ENCODE data around the gene CCL2. TPM values are rescaled to one million over a fixed set of nuclear protein-coding genes. Genes with fewer than 3 reads are reported as not detected.

CCL2 gene
- total RNA-seq, 3 donors from 2014 or later: 7.4 to 64.4 (median 26.5) TPM

DNA sequence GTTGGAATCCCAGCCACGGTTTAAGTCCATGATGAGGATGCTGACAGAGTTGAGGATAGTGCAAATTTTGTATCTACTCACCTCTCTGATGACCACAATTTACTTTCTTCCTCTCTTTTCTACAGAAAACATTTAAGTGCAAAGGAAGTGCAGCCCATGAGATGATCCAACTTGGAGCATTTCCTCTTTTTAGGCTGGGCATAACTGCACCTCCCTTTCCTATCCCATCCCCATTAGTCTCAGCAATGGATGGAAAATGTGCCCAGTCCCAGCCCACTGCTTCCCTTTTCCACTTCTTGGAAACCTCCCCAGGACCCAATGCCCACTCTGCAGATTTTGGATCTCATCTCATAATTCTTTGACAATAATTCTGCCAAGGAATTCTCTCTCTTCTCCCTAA lies 47.6 kb downstream of the CCL2 start:
- H3K4me1 ChIP-seq: peaks cover 0 to 6% of the 10 kb centered on the region in 2 donors
- H3K4me3 ChIP-seq: no peak overlapping the region
- TF ChIP-seq, protein P1, sequence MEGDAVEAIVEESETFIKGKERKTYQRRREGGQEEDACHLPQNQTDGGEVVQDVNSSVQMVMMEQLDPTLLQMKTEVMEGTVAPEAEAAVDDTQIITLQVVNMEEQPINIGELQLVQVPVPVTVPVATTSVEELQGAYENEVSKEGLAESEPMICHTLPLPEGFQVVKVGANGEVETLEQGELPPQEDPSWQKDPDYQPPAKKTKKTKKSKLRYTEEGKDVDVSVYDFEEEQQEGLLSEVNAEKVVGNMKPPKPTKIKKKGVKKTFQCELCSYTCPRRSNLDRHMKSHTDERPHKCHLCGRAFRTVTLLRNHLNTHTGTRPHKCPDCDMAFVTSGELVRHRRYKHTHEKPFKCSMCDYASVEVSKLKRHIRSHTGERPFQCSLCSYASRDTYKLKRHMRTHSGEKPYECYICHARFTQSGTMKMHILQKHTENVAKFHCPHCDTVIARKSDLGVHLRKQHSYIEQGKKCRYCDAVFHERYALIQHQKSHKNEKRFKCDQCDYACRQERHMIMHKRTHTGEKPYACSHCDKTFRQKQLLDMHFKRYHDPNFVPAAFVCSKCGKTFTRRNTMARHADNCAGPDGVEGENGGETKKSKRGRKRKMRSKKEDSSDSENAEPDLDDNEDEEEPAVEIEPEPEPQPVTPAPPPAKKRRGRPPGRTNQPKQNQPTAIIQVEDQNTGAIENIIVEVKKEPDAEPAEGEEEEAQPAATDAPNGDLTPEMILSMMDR (IDR thresholded peaks at IDR 0.05): no peak
- TF ChIP-seq POLR2A (IDR thresholded peaks at IDR 0.05): no peak
- no peak for TF ChIP-seq POLR2AphosphoS5 (IDR thresholded peaks at IDR 0.05)
- no peaks in the 10 kb centered on the region for H3K27me3 ChIP-seq
- no peak for DNase-seq (ENCODE audit: low spot score in 2 of 2)
- H3K27ac ChIP-seq: no peak overlapping the region
- H3K9me3 ChIP-seq: no peaks in the 10 kb centered on the region
- intact Hi-C loops (cut with DNase I; ENCODE audit: low total_unique reads): no loop called here
- H3K36me3 ChIP-seq: no peaks in the 10 kb centered on the region

DNA sequence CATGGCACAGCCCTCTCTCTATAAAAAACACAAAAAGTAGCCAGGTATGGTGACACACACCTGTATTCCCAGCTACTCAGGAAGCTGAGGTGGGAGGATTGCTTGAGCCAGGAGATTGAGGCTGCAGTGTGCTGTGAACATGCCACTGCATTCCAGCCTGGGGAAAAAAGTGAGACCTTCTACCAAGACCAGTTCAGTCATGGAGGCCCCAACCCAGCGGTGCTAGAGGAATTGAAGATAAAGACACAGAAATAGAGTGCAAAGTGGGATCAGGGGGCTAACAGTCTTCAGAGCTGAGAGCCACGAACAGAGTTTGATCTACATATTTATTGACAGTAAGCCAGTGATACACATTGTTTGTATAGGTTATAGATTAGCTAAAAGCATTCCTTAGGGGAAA lies 48.5 kb downstream of the CCL2 start:
- no peaks in the 10 kb centered on the region for H3K36me3 ChIP-seq
- H3K9me3 ChIP-seq: no peaks in the 10 kb centered on the region
- H3K4me3 ChIP-seq: no peak overlapping the region
- no peak overlapping the region for H3K27ac ChIP-seq
- intact Hi-C loops (cut with DNase I; ENCODE audit: low total_unique reads): no loop called here
- H3K27me3 ChIP-seq: no peaks in the 10 kb centered on the region
- H3K4me1 ChIP-seq: peaks cover 0 to 6% of the 10 kb centered on the region in 2 donors
- DNase-seq (ENCODE audit: low spot score in 2 of 2): no peak
- TF ChIP-seq POLR2AphosphoS5 (IDR thresholded peaks at IDR 0.05) (no peak), POLR2A (IDR thresholded peaks at IDR 0.05) (no peak)
- TF ChIP-seq, protein P1 (IDR thresholded peaks at IDR 0.05): no peak

DNA sequence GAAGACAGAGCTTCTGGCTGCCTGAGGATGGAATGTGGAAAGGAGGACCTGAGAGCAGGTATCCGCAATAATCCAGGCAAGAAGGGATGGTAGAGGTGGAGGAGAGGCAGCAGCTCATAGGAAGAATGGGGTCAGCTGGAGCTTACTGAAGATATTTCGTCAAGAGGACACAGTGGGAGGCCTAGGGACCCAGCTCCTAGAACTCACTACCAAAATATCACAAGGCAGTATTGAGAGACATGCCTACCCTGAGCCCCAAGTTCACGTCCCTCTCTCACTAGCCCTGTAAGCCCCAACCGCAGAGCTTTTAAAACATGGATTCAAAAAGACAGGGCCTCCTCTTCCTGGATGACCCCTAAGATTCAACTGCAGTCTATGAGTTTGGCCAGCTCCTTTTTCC lies 50.0 kb downstream of the CCL2 start:
- no peak overlapping the region for H3K4me3 ChIP-seq
- TF ChIP-seq, protein P1 (IDR thresholded peaks at IDR 0.05): no peak
- TF ChIP-seq POLR2A (IDR thresholded peaks at IDR 0.05) (no peak), POLR2AphosphoS5 (IDR thresholded peaks at IDR 0.05) (no peak)
- no peaks in the 10 kb centered on the region for H3K27me3 ChIP-seq
- intact Hi-C loops (cut with DNase I; ENCODE audit: low total_unique reads): no loop called here
- no peak overlapping the region for H3K27ac ChIP-seq
- no peaks in the 10 kb centered on the region for H3K36me3 ChIP-seq
- no peaks in the 10 kb centered on the region for H3K9me3 ChIP-seq
- H3K4me1 ChIP-seq: peaks cover 0 to 6% of the 10 kb centered on the region in 2 donors
- no peak for DNase-seq (ENCODE audit: low spot score in 2 of 2)

DNA sequence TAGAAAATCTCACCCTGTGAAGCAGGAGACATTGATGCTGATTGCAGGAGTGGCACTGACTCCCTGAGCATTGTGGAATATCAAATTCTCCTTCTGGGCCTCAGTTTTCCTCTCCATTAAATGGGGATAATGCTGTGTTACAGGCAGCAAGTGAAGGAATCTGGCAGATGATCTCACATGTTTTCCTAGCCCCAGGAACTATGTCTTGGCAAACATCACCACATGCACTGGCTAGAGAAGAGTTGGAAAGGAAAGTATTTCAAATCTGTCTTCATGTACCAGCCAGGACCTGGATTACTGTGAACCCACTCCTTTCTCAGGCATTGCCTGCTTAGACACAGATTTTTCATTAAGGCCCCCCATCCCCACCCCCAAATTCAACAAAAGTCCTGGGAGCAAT lies 50.5 kb downstream of the CCL2 start:
- Histone ChIP-seq H3K9me3 (no peaks in the 10 kb centered on the region), H3K4me3 (no peak overlapping the region), H3K27me3 (no peaks in the 10 kb centered on the region), H3K27ac (no peak overlapping the region), H3K36me3 (no peaks in the 10 kb centered on the region), H3K4me1 (peaks cover 0 to 6% of the 10 kb centered on the region in 2 donors)
- intact Hi-C loops (cut with DNase I; ENCODE audit: low total_unique reads): no loop called here
- TF ChIP-seq POLR2A (IDR thresholded peaks at IDR 0.05): no peak
- no peak for TF ChIP-seq POLR2AphosphoS5 (IDR thresholded peaks at IDR 0.05)
- TF ChIP-seq, protein P1 (IDR thresholded peaks at IDR 0.05): no peak
- no peak for DNase-seq (ENCODE audit: low spot score in 2 of 2)

DNA sequence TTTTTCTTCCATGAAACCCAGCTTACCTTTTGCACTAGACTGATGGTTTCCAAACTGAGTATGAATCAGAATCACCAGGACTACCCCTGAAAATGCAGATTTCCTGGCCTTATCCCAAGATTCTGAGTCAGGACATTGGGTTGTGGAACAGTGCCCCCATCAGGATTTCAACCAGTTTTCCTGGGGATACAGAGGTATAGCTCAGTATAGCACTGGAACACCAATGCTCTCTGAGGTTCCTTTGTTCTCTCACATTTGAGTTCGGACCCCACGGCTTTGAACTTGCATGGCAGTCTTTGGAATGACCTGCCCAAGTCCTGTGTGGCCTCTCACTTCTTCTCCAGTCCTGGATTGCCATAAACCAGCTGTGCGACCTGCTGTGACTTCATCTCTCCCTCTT lies 51.4 kb downstream of the CCL2 start:
- DNase-seq (ENCODE audit: low spot score in 2 of 2): no peak
- Histone ChIP-seq H3K4me3 (no peak overlapping the region), H3K4me1 (no peaks in the 10 kb centered on the region), H3K27ac (no peak overlapping the region), H3K36me3 (no peaks in the 10 kb centered on the region), H3K9me3 (no peaks in the 10 kb centered on the region), H3K27me3 (no peaks in the 10 kb centered on the region)
- TF ChIP-seq POLR2AphosphoS5 (IDR thresholded peaks at IDR 0.05) (no peak), POLR2A (IDR thresholded peaks at IDR 0.05) (no peak)
- TF ChIP-seq, protein P1 (IDR thresholded peaks at IDR 0.05): no peak
- intact Hi-C loops (cut with DNase I; ENCODE audit: low total_unique reads): no loop called here

Other genes with a start within 250 kb of the CCL2 start
- not detected for gene CCL7, start 14.9 kb downstream of the CCL2 start, total RNA-seq
- gene CCL11, start 30.5 kb downstream of the CCL2 start, total RNA-seq: under 1 TPM in 1 of 3 donors, not detected in 2; 0.29 TPM
- 1 to 10 TPM in 1 of 3 donors, under 1 TPM in 2; 0.66 to 2.6 (median 0.88) TPM for gene CCL8, start 64.2 kb downstream of the CCL2 start, total RNA-seq
- 1 to 10 TPM; 1.0 to 4.3 (median 2.0) TPM for gene CCL13, start 101.2 kb downstream of the CCL2 start, total RNA-seq
- not detected for gene CCL1, start 107.9 kb downstream of the CCL2 start, total RNA-seq

Data from breast epithelium (tissue), 4 donors.